NCI-H69 (cell line): ENCODE measurements around the gene SEZ6L2.
"Not testable (repeated sequence)": the region's sequence is repeated elsewhere in the genome, so short reads cannot be mapped to it uniquely, and the experiment has no call there.

Source experiments
- DNase-seq: peaks from one replicate; lab custom pipeline; 2025; lab: John Stamatoyannopoulos, UW

Gene SEZ6L2

GRCh38 chr16:29891525-29892457 is 7.6 kb downstream of the SEZ6L2 start:
- no peak for DNase-seq

GRCh38 chr16:29889372-29889771 is 10.0 kb downstream of the SEZ6L2 start:
- not testable (repeated sequence) for DNase-seq

GRCh38 chr16:29883987-29884386 is 15.4 kb downstream of the SEZ6L2 start:
- DNase-seq = no peak

GRCh38 chr16:29881050-29881449 is 18.3 kb downstream of the SEZ6L2 start:
- DNase-seq = no peak

- DNase-seq = no peak
These were observed 21.2 kb downstream of the SEZ6L2 start for GRCh38 chr16:29878172-29878571.

- DNase-seq = peak; percentile 51
These were observed 21.9 kb downstream of the SEZ6L2 start for GRCh38 chr16:29877266-29877961.

GRCh38 chr16:29876594-29877249 is 22.6 kb downstream of the SEZ6L2 start:
- DNase-seq = no peak

GRCh38 chr16:29876217-29876593 is 23.1 kb downstream of the SEZ6L2 start:
- DNase-seq = no peak

- DNase-seq = no peak
These were observed 24.1 kb downstream of the SEZ6L2 start for GRCh38 chr16:29875206-29875605.

GRCh38 chr16:29873319-29873718 is 26.0 kb downstream of the SEZ6L2 start:
- no peak for DNase-seq

- DNase-seq = no peak
These were observed 27.4 kb downstream of the SEZ6L2 start for GRCh38 chr16:29871822-29872546.

- not testable (repeated sequence) for DNase-seq
These were observed 30.3 kb downstream of the SEZ6L2 start for GRCh38 chr16:29869067-29869466.

- peak; percentile 39 for DNase-seq
These were observed 30.8 kb downstream of the SEZ6L2 start for GRCh38 chr16:29868396-29869009.

GRCh38 chr16:29864205-29864604 is 35.1 kb downstream of the SEZ6L2 start:
- no peak for DNase-seq

- DNase-seq = no peak
These were observed 35.7 kb downstream of the SEZ6L2 start for GRCh38 chr16:29863669-29863984.

- peak; percentile 99 for DNase-seq
These were observed 36.3 kb downstream of the SEZ6L2 start, which contains the start of gene CDIPT for GRCh38 chr16:29862884-29863668. TSS of gene CDIPT (minus strand) at chr16:29863226. CDS start at chr16:29862857, 369 bp downstream.

GRCh38 chr16:29862383-29862883 is 36.9 kb downstream of the SEZ6L2 start:
- DNase-seq = peak; percentile 47

GRCh38 chr16:29860218-29860617 is 39.1 kb downstream of the SEZ6L2 start:
- DNase-seq = no peak

GRCh38 chr16:29858974-29859373 is 40.4 kb downstream of the SEZ6L2 start:
- no peak for DNase-seq

- no peak for DNase-seq
These were observed 41.1 kb downstream of the SEZ6L2 start for GRCh38 chr16:29858149-29858849.
